ENCODE measurements around the gene ATP6V0E1.
"Not testable (repeated sequence)": the region's sequence is repeated elsewhere in the genome, so short reads cannot be mapped to it uniquely, and the experiment has no call there.

The ATP6V0E1 gene

GRCh38 chr5:173039964-173040363 lies 56.4 kb downstream of the ATP6V0E1 start:
- TF ChIP-seq CTCF (IDR thresholded peaks at IDR 0.05; ENCODE audit: low read depth, low read length), result no peak
- no peak for DNase-seq (ENCODE audit: low read depth in 2 of 2)
- H3K4me3 ChIP-seq (replicated peaks in 1 of 2; ENCODE audit: low read depth in 2 of 2, low read length in 2 of 2), result no peak overlapping the region

DNA sequence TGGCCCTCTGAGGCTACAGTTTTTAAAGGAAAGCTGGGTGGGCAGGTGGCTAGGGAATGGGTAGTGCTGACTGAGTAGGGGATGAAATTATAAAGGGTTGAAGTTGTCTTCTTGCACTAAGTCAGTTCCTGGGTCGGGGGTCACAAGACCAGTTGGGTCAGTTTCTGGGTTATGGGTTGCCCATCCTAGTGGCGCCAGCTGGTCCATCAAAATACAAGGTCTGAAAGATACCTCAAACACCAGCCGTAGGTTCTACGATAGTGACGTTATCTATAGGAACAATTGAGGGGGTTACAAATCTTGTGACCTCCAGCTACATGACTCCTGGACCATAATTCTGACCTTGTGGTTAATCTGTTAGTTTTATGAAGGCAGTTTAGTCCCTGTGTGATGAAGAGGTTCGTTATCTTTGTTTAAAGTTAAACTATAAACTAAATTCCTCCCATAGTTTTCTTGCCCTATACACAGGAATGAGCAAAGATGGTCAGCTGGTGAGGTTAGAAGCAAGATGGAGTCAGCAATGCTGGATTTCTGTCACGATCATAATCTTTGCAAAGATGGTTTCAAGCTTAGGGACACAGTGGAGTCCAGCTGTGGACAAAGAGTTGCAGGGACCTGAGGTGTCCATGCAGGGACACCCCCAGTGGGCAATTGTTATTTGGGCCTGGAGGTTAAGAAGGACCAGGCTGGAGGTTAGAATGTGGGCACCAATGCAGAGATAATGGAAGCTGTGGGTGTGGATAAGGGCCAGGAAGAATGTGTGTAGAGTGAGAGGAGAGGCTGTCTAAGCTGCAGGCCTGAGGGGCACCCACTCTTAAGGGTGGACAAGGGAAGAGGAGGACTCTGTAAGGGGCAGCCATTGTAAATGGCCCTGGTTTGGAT lies 58.6 kb downstream of the ATP6V0E1 start:
- H3K4me3 ChIP-seq (replicated peaks in 1 of 2; ENCODE audit: low read depth in 2 of 2, low read length in 2 of 2), result no peak overlapping the region
- no peak for TF ChIP-seq CTCF (IDR thresholded peaks at IDR 0.05; ENCODE audit: low read depth, low read length)
- no peak for DNase-seq (ENCODE audit: low read depth in 2 of 2)

- TF ChIP-seq CTCF (IDR thresholded peaks at IDR 0.05; ENCODE audit: low read depth, low read length), result no peak
- H3K4me3 ChIP-seq (replicated peaks in 1 of 2; ENCODE audit: low read depth in 2 of 2, low read length in 2 of 2), result no peak overlapping the region
- DNase-seq (ENCODE audit: low read depth in 2 of 2), result no peak
Measured at GRCh38 chr5:173042763-173043107, 59.2 kb downstream of the ATP6V0E1 start.

DNA sequence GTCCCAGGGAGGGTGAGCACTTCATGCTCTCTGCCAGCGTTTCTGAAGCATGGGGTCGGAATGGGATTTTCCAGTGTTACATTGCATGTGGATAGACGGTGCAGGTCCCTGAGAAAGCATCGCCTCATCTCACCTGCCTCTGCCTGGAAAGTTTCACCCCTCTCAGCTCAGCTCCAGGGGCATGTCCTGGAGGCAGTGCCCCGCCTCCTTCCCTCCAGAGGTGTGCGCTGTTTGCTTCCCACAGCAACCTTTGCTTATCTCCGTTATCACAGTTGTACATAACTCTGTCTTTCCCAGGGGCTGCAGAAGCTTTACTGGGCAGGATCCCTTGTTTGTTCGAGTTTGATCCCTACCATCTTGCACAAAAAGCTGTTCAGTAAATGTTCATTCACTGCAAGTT lies 61.9 kb downstream of the ATP6V0E1 start:
- no peak for DNase-seq (ENCODE audit: low read depth in 2 of 2)
- no peak for TF ChIP-seq CTCF (IDR thresholded peaks at IDR 0.05; ENCODE audit: low read depth, low read length)
- no peak overlapping the region for H3K4me3 ChIP-seq (replicated peaks in 1 of 2; ENCODE audit: low read depth in 2 of 2, low read length in 2 of 2)

- not testable (repeated sequence) for H3K4me3 ChIP-seq (replicated peaks in 1 of 2; ENCODE audit: low read depth in 2 of 2, low read length in 2 of 2); DNase-seq (ENCODE audit: low read depth in 2 of 2)
Measured at GRCh38 chr5:173047096-173047837, 63.7 kb downstream of the ATP6V0E1 start.

GRCh38 chr5:173047838-173048105 lies 64.2 kb downstream of the ATP6V0E1 start:
- H3K4me3 ChIP-seq (replicated peaks in 1 of 2; ENCODE audit: low read depth in 2 of 2, low read length in 2 of 2), result no peak overlapping the region
- TF ChIP-seq CTCF (IDR thresholded peaks at IDR 0.05; ENCODE audit: low read depth, low read length), result no peak
- no peak for DNase-seq (ENCODE audit: low read depth in 2 of 2)

GRCh38 chr5:173050791-173051190 lies 67.2 kb downstream of the ATP6V0E1 start:
- no peak overlapping the region for H3K4me3 ChIP-seq (replicated peaks in 1 of 2; ENCODE audit: low read depth in 2 of 2, low read length in 2 of 2)
- no peak for TF ChIP-seq CTCF (IDR thresholded peaks at IDR 0.05; ENCODE audit: low read depth, low read length)
- no peak for DNase-seq (ENCODE audit: low read depth in 2 of 2)

Measured in cardiac fibroblast (primary cell).